D721Med (cell line): ENCODE data around the gene TMEM175.
"Not testable (repeated sequence)": the region's sequence is repeated elsewhere in the genome, so short reads cannot be mapped to it uniquely, and the experiment has no call there.

ENCODE experiments used
- DNase-seq: peaks from one replicate; pipeline ENCODE4 v3.0.0; 2011; ENCODE audit warnings: low spot score; ENCODE audit not compliant: insufficient read length
- FAIRE-seq: peaks from 2 replicates; lab custom pipeline; 2011; peaks lifted over from hg19 to GRCh38; lab: Jason Lieb, UNC
- TF ChIP-seq, protein P1 (sequence below): IDR thresholded peaks from 2 replicates; pipeline ENCODE4 v1.5.1; 2012; ENCODE audit warnings: mild to moderate bottlenecking, control low read depth; ENCODE audit not compliant: insufficient read depth; ENCODE audit errors: missing control alignments

The TMEM175 gene

DNA sequence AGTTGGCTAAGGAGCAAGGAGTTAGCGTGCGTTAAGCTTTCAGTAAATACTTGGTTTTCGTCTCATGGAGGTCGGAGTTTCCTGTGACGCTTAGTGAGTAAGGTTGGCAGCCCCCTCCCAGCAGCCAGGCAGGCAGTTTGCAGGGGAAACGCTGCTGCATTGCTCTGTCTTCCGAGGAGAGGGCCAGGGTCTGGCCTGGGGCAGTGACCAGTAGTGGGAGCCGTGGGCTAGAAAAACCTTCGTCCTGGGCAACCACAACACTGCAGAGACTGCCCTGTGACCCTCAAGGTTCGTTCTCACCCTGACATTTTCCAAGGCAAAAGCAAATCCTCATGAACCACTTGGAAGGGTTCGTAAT lies 432 bp downstream of the TMEM175 start:
- TF ChIP-seq, protein P1, sequence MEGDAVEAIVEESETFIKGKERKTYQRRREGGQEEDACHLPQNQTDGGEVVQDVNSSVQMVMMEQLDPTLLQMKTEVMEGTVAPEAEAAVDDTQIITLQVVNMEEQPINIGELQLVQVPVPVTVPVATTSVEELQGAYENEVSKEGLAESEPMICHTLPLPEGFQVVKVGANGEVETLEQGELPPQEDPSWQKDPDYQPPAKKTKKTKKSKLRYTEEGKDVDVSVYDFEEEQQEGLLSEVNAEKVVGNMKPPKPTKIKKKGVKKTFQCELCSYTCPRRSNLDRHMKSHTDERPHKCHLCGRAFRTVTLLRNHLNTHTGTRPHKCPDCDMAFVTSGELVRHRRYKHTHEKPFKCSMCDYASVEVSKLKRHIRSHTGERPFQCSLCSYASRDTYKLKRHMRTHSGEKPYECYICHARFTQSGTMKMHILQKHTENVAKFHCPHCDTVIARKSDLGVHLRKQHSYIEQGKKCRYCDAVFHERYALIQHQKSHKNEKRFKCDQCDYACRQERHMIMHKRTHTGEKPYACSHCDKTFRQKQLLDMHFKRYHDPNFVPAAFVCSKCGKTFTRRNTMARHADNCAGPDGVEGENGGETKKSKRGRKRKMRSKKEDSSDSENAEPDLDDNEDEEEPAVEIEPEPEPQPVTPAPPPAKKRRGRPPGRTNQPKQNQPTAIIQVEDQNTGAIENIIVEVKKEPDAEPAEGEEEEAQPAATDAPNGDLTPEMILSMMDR: no peak
- FAIRE-seq (no peak), DNase-seq (no peak)

DNA sequence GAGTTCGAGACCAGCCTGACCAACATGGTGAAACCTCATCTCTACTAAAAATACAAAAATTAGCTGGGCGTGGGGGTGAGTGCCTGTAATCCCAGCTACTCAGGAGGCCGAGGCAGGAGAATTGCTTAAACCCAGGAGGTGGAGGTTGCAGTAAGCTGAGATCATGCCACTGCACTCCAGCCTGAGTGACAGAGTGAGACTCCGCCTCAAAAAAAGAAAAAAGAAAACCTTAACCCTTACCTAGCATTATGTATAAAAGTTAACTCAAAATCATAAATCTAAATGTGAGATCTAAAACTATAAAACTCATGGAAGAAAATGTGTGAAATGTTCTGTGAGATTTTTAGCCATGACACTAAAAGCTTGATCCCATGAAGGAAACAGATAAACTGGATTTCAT lies 7.2 kb downstream of the TMEM175 start:
- not testable (repeated sequence) for FAIRE-seq, DNase-seq

DNA sequence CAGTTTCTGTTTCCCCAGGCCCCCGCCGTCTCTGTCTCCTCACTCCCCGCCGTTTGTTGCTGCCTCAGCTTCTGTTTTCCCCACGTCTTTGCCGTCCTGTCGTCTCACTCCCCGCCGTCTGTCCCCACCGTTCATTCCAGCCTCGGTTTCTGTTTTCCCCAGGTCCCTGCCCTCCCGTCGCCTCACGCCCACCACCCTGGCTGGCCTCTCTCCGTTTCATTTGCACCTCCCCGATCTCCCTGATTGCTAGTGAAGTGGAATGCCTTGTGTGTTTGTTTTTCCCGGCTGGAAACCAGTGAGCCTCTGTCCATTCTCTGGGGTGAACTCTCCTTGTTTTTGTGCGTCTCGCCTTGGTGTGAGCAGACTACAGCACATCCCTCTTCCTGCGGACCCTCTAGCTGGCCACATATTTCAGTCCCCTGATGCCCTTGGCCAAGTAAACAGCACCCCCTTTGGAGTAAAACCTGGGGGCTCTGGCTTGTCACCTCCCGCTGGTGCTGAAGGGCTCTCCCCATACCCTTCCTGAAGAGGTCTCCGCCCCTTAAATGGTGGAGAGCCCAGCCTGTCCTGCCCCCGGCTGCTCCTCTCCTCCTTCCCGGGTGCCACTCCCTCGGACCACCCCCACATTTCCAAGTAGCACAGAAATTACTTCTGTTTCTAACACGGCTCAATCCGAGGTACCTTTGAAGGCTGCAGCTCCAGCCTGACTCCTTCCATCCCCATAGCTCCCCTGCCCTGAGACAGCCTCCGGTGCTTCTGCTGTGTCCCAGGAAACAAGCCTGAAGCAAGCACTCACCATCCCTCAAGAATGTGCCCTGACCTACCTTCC lies 13.2 kb downstream of the TMEM175 start:
- TF ChIP-seq, protein P1: no peak
- DNase-seq (no peak), FAIRE-seq (no peak)

DNA sequence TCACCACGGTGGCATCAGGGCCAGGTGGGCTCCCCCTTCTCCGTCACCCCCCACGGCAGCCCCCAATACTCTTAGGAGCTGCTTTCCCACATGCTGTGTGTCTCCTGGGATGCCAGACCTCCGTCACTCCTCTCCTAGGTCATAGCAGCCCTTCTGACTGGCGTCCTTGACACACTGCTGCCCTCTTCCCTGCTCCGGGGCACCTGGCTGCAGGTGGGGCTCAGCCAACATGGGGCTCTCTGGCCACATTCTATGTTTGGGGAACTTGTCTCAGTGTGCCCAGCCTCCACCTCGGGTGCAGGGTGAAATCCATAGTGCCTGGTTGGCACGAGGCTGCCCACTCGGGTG lies 13.8 kb downstream of the TMEM175 start:
- FAIRE-seq (no peak), DNase-seq (no peak)
- TF ChIP-seq, protein P1: no peak

- TF ChIP-seq, protein P1: no peak
These were observed 14.5 kb downstream of the TMEM175 start for GRCh38 chr4:946517-947471.

DNA sequence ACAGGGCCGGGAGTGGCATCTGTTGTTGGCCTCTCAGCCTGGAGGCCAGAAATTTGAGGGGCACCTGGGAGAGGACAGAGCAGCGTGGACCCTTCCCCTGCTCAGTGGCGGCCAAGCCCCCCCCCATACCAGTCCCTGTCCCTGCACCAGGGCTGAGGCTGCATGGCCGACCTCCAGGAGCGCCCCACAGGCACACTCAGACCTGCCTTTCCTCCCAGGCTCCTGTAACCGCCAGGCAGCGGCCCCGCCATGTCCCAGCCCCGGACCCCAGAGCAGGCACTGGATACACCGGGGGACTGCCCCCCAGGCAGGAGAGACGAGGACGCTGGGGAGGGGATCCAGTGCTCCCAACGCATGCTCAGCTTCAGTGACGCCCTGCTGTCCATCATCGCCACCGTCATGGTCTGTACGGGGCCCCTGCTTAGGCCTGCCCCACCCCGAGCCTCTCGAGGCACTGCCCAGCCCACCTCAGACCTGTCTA lies 15.3 kb downstream of the TMEM175 start:
- no peak for DNase-seq
- TF ChIP-seq, protein P1: no peak
- FAIRE-seq: no peak

More at GRCh38 chr4:946517-947471, 14.5 kb downstream of the TMEM175 start:
- DNase-seq (no peak), FAIRE-seq (no peak)

- DNase-seq (no peak), FAIRE-seq (no peak)
These were observed 16.1 kb downstream of the TMEM175 start for GRCh38 chr4:948101-948935.

More at GRCh38 chr4:948101-948935, 16.1 kb downstream of the TMEM175 start:
- TF ChIP-seq, protein P1: no peak
